SK-N-SH (cell line): ENCODE results near the gene GATAD2B. TPM values are rescaled to one million over a fixed set of nuclear protein-coding genes. Genes with fewer than 3 reads are reported as not detected.
"Not testable (repeated sequence)": the region's sequence is repeated elsewhere in the genome, so short reads cannot be mapped to it uniquely, and the experiment has no call there.

Experiments
- CTCF ChIA-PET: fragments of 300-600, 350-600 bp; formaldehyde crosslinking; extraction: SDS; loops from one replicate; lab custom pipeline; 2021; lab: Yijun Ruan, JAX
- POLR2A ChIA-PET: fragments of 350-600 bp; sonication (Branson Sonifier 250); formaldehyde crosslinking; extraction: SDS; loops from one replicate; lab custom pipeline; 2020; ENCODE audit warnings: antibody characterized with exemption, inconsistent platforms; lab: Yijun Ruan, JAX
- DNase-seq: peaks from one replicate; pipeline ENCODE4 v3.0.0; 2012
- H2AFZ ChIP-seq: fragments of 200-600 bp; sonication (generic); 2 replicates; pipeline ENCODE4 v1.8.1; 2016; ENCODE audit warnings: antibody characterized with exemption, mild to moderate bottlenecking, low read depth
- H3F3A ChIP-seq: fragments of 200-600 bp; sonication (generic); replicated peaks from 2 replicates; pipeline ENCODE3; 2016; ENCODE audit warnings: antibody characterized with exemption, mild to moderate bottlenecking; ENCODE audit not compliant: insufficient read depth
- H3K27ac ChIP-seq, 2 experiments: fragments of 200-500 bp in 1 of 2; fragments of 200-600 bp in 1 of 2; sonication (Bioruptor generic) in 1 of 2; sonication (generic), shearing (Covaris generic) in 1 of 2; 2 replicates each; pipeline versions ENCODE4 v1.5.1 to v1.6.1; 2014 to 2016; ENCODE audit warnings: low read depth in 2 of 2, inconsistent platforms in 1 of 2, low read length in 1 of 2, mild to moderate bottlenecking in 1 of 2, mixed read lengths in 1 of 2
- H3K27me3 ChIP-seq: fragments of 200-600 bp; sonication (generic), shearing (Covaris generic); 2 replicates; pipeline ENCODE4 v1.6.1; 2016; ENCODE audit warnings: mixed run types; ENCODE audit not compliant: insufficient read depth
- H3K36me3 ChIP-seq, 2 experiments: fragments of 200-500 bp in 1 of 2; fragments of 200-600 bp in 1 of 2; sonication (Bioruptor generic) in 1 of 2; sonication (generic) in 1 of 2; replicated peaks in 1 of 2; 2 replicates each; pipeline versions ENCODE3 to v1.5.1; 2014 to 2016; ENCODE audit warnings: low read length in 1 of 2, mild to moderate bottlenecking in 1 of 2; ENCODE audit not compliant: insufficient read depth in 2 of 2, control insufficient read depth in 1 of 2
- H3K4me1 ChIP-seq, 2 experiments: fragments of 200-500 bp in 1 of 2; fragments of 200-600 bp in 1 of 2; sonication (Bioruptor generic) in 1 of 2; sonication (generic), shearing (Covaris generic) in 1 of 2; 2 replicates each; pipeline versions ENCODE4 v1.5.1 to v1.6.1; 2014 to 2016; ENCODE audit warnings: low read depth in 1 of 2, low read length in 1 of 2, mixed run types in 1 of 2; ENCODE audit not compliant: insufficient read depth in 2 of 2, control insufficient read depth in 1 of 2
- H3K4me2 ChIP-seq: fragments of 200-600 bp; sonication (generic), shearing (Covaris generic); 2 replicates; pipeline ENCODE4 v1.6.1; 2017; ENCODE audit warnings: mixed run types
- H3K4me3 ChIP-seq, 2 experiments: fragments of 200-500 bp in 1 of 2; fragments of 200-600 bp in 1 of 2; sonication (Bioruptor generic) in 1 of 2; sonication (generic), shearing (Covaris generic) in 1 of 2; 2 replicates each; pipeline versions ENCODE4 v1.5.1 to v1.8.1; 2014 to 2016; ENCODE audit warnings: low read depth in 2 of 2, inconsistent platforms in 1 of 2, low read length in 1 of 2, mild to moderate bottlenecking in 1 of 2, mixed read lengths in 1 of 2, moderate library complexity in 1 of 2
- H3K79me2 ChIP-seq: fragments of 200-600 bp; sonication (generic); 2 replicates; pipeline ENCODE4 v1.8.1; 2017; ENCODE audit warnings: mild to moderate bottlenecking; ENCODE audit not compliant: insufficient read depth
- H3K9ac ChIP-seq: fragments of 200-600 bp; sonication (generic); 2 replicates; pipeline ENCODE4 v1.6.1; 2017; ENCODE audit warnings: mixed run types
- H3K9me2 ChIP-seq: fragments of 200-600 bp; sonication (generic); 2 replicates; pipeline ENCODE4 v1.6.1; 2017; ENCODE audit warnings: mixed run types
- H3K9me3 ChIP-seq: fragments of 200-600 bp; sonication (generic); 2 replicates; pipeline ENCODE4 v1.6.1; 2017; ENCODE audit warnings: mixed run types, mild to moderate bottlenecking, moderate library complexity
- H4K20me1 ChIP-seq: fragments of 200-600 bp; sonication (generic); 2 replicates; pipeline ENCODE4 v1.6.1; 2017; ENCODE audit warnings: mild to moderate bottlenecking, mixed run types; ENCODE audit not compliant: insufficient read depth
- MXI1 ChIP-seq: IDR thresholded peaks from 2 replicates; pipeline ENCODE4 v1.6.1; 2012; ENCODE audit warnings: mild to moderate bottlenecking, low read depth, low read length, improper control_type of control experiment
- RXRA ChIP-seq: IDR thresholded peaks from 2 replicates; pipeline ENCODE4 v1.4.0; 2012; ENCODE audit warnings: low read depth, mild to moderate bottlenecking, borderline replicate concordance
- TAF1 ChIP-seq: IDR thresholded peaks from 2 replicates; pipeline ENCODE4 v1.6.1; 2012; ENCODE audit warnings: low read depth, mild to moderate bottlenecking, low read length, moderate library complexity, borderline replicate concordance
- YY1 ChIP-seq: IDR thresholded peaks from 2 replicates; pipeline ENCODE4 v1.4.0; 2012; ENCODE audit warnings: low read depth, mild to moderate bottlenecking
- WGBS: methylation state at CpG from one replicate; pipeline ENCODE4 v1.1.6; 2017; ENCODE audit warnings: low lambda C conversion rate; 5-methylcytosine and 5-hydroxymethylcytosine counted together
- polyA plus RNA-seq, 3 experiments: library from polyadenylated mRNA; depleted of rRNA; stranded (reverse); fragments of >200 nt; gene quantifications; 2 replicates each; pipeline ENCODE4 v1.2.3, GENCODE V29; 2012
- TF ChIP-seq, protein P1 (sequence below): IDR thresholded peaks from 2 replicates; pipeline ENCODE4 v1.6.1; 2012; ENCODE audit warnings: mild to moderate bottlenecking, low read depth, low read length, moderate library complexity
- TF ChIP-seq, protein P2 (sequence below): IDR thresholded peaks from 2 replicates; pipeline ENCODE4; 2012

GATAD2B gene
- polyA plus RNA-seq, 1 of the 3 experiments (the other 2 are of a cell fraction), result 2.8 TPM

DNA sequence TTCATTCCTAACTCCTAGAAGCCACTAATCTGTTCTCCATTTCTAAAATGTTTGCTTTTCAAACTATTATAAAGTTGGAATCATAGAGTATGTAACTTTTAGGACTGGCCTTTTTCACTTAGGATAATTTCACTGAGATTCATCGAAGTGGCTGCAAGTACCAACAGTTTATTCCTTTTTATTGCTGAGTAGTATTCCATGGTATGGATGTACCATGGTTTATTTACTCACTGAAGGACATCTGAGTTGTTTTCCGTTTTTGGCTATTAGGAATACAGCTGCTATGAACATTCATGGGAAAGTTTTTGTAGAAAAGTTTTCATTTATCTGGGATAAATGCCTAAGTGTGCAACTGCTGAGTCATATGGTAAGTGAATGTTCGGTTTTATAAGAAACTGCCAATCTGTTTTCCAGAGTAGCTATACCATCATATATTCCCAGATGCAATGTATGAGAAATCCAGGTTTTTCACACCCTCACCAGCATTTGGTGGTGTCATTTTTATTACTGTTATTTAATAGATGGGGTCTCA lies 81.2 kb downstream of the GATAD2B start (continued):
- TF ChIP-seq, protein P1, sequence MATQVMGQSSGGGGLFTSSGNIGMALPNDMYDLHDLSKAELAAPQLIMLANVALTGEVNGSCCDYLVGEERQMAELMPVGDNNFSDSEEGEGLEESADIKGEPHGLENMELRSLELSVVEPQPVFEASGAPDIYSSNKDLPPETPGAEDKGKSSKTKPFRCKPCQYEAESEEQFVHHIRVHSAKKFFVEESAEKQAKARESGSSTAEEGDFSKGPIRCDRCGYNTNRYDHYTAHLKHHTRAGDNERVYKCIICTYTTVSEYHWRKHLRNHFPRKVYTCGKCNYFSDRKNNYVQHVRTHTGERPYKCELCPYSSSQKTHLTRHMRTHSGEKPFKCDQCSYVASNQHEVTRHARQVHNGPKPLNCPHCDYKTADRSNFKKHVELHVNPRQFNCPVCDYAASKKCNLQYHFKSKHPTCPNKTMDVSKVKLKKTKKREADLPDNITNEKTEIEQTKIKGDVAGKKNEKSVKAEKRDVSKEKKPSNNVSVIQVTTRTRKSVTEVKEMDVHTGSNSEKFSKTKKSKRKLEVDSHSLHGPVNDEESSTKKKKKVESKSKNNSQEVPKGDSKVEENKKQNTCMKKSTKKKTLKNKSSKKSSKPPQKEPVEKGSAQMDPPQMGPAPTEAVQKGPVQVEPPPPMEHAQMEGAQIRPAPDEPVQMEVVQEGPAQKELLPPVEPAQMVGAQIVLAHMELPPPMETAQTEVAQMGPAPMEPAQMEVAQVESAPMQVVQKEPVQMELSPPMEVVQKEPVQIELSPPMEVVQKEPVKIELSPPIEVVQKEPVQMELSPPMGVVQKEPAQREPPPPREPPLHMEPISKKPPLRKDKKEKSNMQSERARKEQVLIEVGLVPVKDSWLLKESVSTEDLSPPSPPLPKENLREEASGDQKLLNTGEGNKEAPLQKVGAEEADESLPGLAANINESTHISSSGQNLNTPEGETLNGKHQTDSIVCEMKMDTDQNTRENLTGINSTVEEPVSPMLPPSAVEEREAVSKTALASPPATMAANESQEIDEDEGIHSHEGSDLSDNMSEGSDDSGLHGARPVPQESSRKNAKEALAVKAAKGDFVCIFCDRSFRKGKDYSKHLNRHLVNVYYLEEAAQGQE, result no peak
- TF ChIP-seq MXI1 (no peak), TAF1 (no peak), RXRA (no peak), YY1 (no peak)
- TF ChIP-seq, protein P2, sequence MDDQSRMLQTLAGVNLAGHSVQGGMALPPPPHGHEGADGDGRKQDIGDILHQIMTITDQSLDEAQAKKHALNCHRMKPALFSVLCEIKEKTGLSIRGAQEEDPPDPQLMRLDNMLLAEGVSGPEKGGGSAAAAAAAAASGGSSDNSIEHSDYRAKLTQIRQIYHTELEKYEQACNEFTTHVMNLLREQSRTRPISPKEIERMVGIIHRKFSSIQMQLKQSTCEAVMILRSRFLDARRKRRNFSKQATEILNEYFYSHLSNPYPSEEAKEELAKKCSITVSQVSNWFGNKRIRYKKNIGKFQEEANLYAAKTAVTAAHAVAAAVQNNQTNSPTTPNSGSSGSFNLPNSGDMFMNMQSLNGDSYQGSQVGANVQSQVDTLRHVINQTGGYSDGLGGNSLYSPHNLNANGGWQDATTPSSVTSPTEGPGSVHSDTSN, result no peak

DNA sequence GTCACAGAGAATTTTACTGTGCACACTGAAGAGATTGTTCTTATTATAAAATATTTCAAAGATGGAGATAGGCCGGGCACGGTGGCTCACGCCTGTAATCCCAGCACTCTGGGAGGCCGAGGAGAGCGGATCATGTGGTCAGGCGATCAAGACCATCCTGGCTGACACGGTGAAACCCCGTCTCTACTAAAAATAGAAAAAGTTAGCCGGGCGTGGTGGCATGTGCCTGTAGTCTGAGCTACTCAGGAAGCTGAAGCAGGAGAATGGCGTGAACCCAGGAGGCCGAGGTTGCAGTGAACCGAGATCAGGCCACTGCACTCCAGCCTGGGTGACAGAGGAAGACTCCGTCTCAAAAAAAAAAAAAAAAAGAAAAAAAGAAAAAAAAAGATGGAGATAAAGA lies 82.0 kb downstream of the GATAD2B start:
- H4K20me1 ChIP-seq, H3K4me3 ChIP-seq, H3K4me2 ChIP-seq, H3K27ac ChIP-seq, H3K27me3 ChIP-seq, H3K36me3 ChIP-seq, H3K4me1 ChIP-seq, CTCF ChIA-PET, H3K9me2 ChIP-seq, H3F3A ChIP-seq, H3K9me3 ChIP-seq, H3K9ac ChIP-seq, DNase-seq, H2AFZ ChIP-seq: not testable (repeated sequence)
- POLR2A ChIA-PET, result interaction anchor here (1.6 kb wide), 1 partner anchor 14 kb away, joined by 4 read pairs; no protein-coding TSS in a partner anchor
- peaks cover 42% of the 10 kb centered on the region for H3K79me2 ChIP-seq
- WGBS, result 96% methylated on average over 14 of the region's 14 CpGs

DNA sequence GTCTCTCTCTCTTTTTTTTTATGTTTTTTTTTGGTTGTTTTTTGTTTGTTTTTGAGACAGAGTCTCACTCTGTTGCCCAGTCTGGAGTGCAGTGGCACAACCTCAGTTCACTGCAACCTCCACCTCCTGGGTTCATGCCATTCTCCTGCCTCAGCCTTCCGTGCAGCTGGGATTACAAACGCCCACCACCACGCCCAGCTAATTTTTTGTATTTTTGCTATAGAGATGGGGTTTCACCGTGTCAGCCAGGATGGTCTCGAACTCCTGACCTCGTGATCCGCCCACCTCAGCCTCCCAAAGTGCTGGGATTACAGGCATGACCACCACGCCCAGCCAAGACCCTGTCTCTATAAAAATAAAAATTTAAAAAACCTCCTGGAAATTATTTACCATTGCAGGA lies 88.8 kb downstream of the GATAD2B start:
- H3K27ac ChIP-seq, H3K9ac ChIP-seq, H3F3A ChIP-seq, H4K20me1 ChIP-seq, H3K4me2 ChIP-seq, H3K9me3 ChIP-seq, POLR2A ChIA-PET, H3K4me3 ChIP-seq, DNase-seq, H3K36me3 ChIP-seq, H3K4me1 ChIP-seq, H3K9me2 ChIP-seq, H2AFZ ChIP-seq, H3K27me3 ChIP-seq: not testable (repeated sequence)
- 97% methylated on average over 8 of the region's 8 CpGs for WGBS
- CTCF ChIA-PET, result interaction anchor here (0.9 kb wide), 1 partner anchor 156 kb away, joined by 3 read pairs; no protein-coding TSS in a partner anchor
- peaks cover 49% of the 10 kb centered on the region for H3K79me2 ChIP-seq
